Measurements from ENCODE around the gene LRRC7. TPM values are rescaled to one million over a fixed set of nuclear protein-coding genes. Genes with fewer than 3 reads are reported as not detected.

The LRRC7 gene
- total and polyA plus RNA-seq, 2 experiments from 2014 or later, result 1.2 TPM; not detected in 1

DNA sequence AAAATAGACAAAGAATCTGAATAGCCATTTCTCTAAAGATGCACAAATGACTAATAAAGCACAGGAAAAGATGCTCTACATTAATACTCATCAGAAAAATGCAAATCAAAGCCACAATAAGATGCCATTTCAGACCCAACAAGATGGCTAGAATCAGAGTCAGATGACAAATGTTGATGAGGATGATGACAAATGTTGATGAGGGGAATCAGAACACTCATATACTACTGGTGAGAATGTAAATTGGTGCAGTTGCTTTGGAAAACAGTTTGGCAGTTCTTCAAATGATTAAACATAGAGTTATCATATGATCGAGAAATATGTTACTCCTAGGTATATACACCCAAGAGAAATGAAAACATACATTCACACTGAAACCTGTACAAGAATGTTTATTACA, 603.8 kb downstream of the LRRC7 start:
- no peak overlapping the region for H3K4me3 Mint-ChIP-seq
- Histone ChIP-seq H3K4me2 (no peak overlapping the region), H3K4me1 (ENCODE audit: insufficient read depth) (no peaks in the 10 kb centered on the region), H3K27me3 (ENCODE audit: insufficient read depth) (no peaks in the 10 kb centered on the region), H3K9me2 (ENCODE audit: insufficient read depth) (no peaks in the 10 kb centered on the region), H4K20me1 (replicated peaks; ENCODE audit: insufficient read depth) (no peaks in the 10 kb centered on the region; the same call in 1 of the 2 replicates), H3K4me3 (no peak overlapping the region), H3K36me3 (ENCODE audit: insufficient read depth) (no peaks in the 10 kb centered on the region), H3F3A (replicated peaks; ENCODE audit: low read depth) (no peaks in the 10 kb centered on the region), H3K27ac (ENCODE audit: low read depth) (no peak overlapping the region), H2AFZ (no peak overlapping the region), H3K79me2 (replicated peaks; ENCODE audit: insufficient read depth) (no peaks in the 10 kb centered on the region)
- H3K27me3 Mint-ChIP-seq (ENCODE audit: insufficient read depth, low read depth, poor library complexity), result no peaks in the 10 kb centered on the region
- DNase-seq (ENCODE audit: low spot score), result no peak
- TF ChIP-seq EZH2 (IDR thresholded peaks at IDR 0.05; ENCODE audit: low read depth, unreplicated experiment) (no peak), JUNB (IDR thresholded peaks at IDR 0.05; ENCODE audit: unreplicated experiment) (no peak), ZNF331 (CRISPR knock-in tag; IDR thresholded peaks at IDR 0.05; ENCODE audit: low read depth) (no peak), EZH2phosphoT487 (IDR thresholded peaks at IDR 0.05; ENCODE audit: unreplicated experiment) (no peak), STAT1 (IDR thresholded peaks at IDR 0.05; ENCODE audit: unreplicated experiment) (no peak)
- H3K36me3 Mint-ChIP-seq (ENCODE audit: low read depth), result no peaks in the 10 kb centered on the region; the same call in 2 of the 3 replicates
- peaks cover 4% of the 10 kb centered on the region; the same call in 2 of the 3 replicates for H3K4me1 Mint-ChIP-seq
- no peaks in the 10 kb centered on the region for H3K9me3 Mint-ChIP-seq
- ATAC-seq, result no peak
- H3K27ac Mint-ChIP-seq, result no peak overlapping the region
